Small intestine (tissue), 7 donors: Measurements from ENCODE around the gene PANX2. TPM values are rescaled to one million over a fixed set of nuclear protein-coding genes. Genes with fewer than 3 reads are reported as not detected.

Experiments
- DNase-seq, 2 donors: peaks; one replicate each; pipeline versions ENCODE4 v3.0.0 to v3.0.0-alpha.2; 2013
- FAIRE-seq: peaks from 2 replicates; lab custom pipeline; 2012; peaks lifted over from hg19 to GRCh38; lab: Jason Lieb, UNC
- H3K27ac ChIP-seq, 3 donors: one replicate each; pipeline ENCODE4 v1.5.1; 2013; ENCODE audit warnings: low read length in 2 of 3, mild to moderate bottlenecking in 2 of 3, control low read depth in 1 of 3, inconsistent platforms in 1 of 3, low read depth in 1 of 3, moderate library complexity in 1 of 3
- H3K27me3 ChIP-seq, 3 donors: one replicate each; pipeline ENCODE4 v1.6.1; 2013; ENCODE audit warnings: low read length in 3 of 3, inconsistent platforms in 1 of 3; ENCODE audit not compliant: control insufficient read depth in 3 of 3, insufficient read depth in 3 of 3
- H3K36me3 ChIP-seq, 3 donors: one replicate each; pipeline ENCODE4 v1.6.1; 2013; ENCODE audit warnings: low read length in 3 of 3, inconsistent platforms in 1 of 3, low read depth in 1 of 3, mild to moderate bottlenecking in 1 of 3, moderate library complexity in 1 of 3; ENCODE audit not compliant: control insufficient read depth in 3 of 3, insufficient read depth in 2 of 3
- H3K4me1 ChIP-seq, 3 donors: one replicate each; pipeline ENCODE4 v1.6.1; 2013; ENCODE audit warnings: low read length in 2 of 3, inconsistent platforms in 1 of 3, low read depth in 1 of 3, mild to moderate bottlenecking in 1 of 3, moderate library complexity in 1 of 3; ENCODE audit not compliant: control insufficient read depth in 3 of 3, insufficient read depth in 2 of 3
- H3K4me3 ChIP-seq, 3 donors: one replicate each; pipeline ENCODE4 v1.5.1; 2013; ENCODE audit warnings: low read length in 3 of 3, control low read depth in 1 of 3, inconsistent platforms in 1 of 3, low read depth in 1 of 3, mild to moderate bottlenecking in 1 of 3, moderate library complexity in 1 of 3
- H3K9me3 ChIP-seq, 2 donors: one replicate each; pipeline ENCODE4 v1.6.1; 2013; ENCODE audit warnings: low read depth in 1 of 2, low read length in 1 of 2; ENCODE audit not compliant: control insufficient read depth in 2 of 2, insufficient read depth in 1 of 2
- WGBS, 3 donors: extraction: QIAGEN DNeasy Blood & Tissue Kit; methylation state at CpG; one replicate each; pipeline ENCODE4 v1.1.7; 2013; 5-methylcytosine and 5-hydroxymethylcytosine counted together
- polyA plus RNA-seq, 4 donors: library from polyadenylated mRNA; stranded (reverse) in 3 of 4; unstranded in 1 of 4; fragments of 200-250 nt in 3 of 4; fragments of 120-200 nt in 1 of 4; gene quantifications; one replicate each; pipeline versions ENCODE4 v1.2.1 to v1.2.3, GENCODE V29; 2013
- donor health status: healthy with polysubstance abuse.
- donor health status: control.
- donor health status: control.
- donor health status: Bipolar disorder and iron deficiency.
- donor health status: healthy.

Gene PANX2
- polyA plus RNA-seq, 4 donors = 0.12 to 0.36 TPM; not detected in 2

DNA sequence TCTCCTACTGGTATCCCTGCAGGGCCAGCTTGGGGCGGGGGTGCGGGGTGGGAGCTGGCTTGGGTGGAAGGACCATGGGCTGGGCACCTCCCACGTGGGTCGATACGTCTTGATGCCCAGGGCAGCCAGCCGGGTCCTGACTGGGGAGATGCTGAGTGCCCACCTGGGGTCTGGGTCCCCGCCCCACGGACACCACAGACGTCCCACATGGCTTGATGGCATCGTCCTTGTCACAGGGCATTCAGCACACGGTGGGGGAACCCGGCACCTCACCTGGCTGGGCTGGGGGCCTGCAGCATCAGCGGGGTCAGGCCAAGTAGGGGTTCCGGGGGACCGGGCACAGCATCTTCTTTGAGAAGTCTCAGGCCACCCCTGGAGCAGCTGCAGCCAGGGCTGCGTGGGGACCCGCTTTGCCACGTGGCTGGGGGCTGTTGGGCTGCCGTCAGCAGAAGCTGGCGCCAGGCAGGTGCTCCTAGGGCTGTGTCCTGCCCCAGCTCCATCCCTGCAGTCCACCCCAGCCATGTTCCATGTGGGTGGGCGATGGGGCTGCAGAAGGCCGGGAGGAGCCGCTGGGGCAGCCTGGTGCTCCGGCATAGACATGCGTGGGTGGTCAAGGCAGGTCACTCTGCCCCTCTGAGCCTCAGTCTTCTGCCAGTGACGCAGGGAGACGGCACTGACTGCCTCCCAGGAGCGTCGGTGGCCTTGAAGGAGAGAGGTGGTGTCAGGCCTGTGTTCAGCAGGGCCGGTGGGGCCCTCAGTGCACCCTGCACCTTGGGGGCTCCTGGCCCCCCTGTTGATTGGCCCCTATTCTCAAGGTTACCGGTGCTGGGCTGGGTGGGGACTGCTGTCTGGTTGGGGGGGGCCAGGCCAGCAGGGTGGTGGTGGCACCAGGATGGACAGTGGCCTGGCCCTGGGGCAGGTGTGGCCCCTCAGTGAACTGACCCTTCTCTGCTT lies 38.7 kb downstream of the PANX2 start:
- no peak for FAIRE-seq
- Histone ChIP-seq H3K4me1 (peaks cover 0 to 5% (median 0%) of the 10 kb centered on the region in 3 donors), H3K9me3 (no peaks in the 10 kb centered on the region), H3K27me3 (no peaks in the 10 kb centered on the region), H3K4me3 (no peak overlapping the region), H3K27ac (no peak overlapping the region), H3K36me3 (peaks cover 0 to 89% (median 16%) of the 10 kb centered on the region in 3 donors)
- DNase-seq = no peak
- 80 to 82% (median 81%) methylated on average over 29 to 31 of the region's 31 CpGs for WGBS, 3 donors

- H3K36me3 ChIP-seq = peaks cover 3 to 92% (median 16%) of the 10 kb centered on the region in 3 donors
Measured at GRCh38 chr22:50209893-50210292, 39.4 kb downstream of the PANX2 start.

DNA sequence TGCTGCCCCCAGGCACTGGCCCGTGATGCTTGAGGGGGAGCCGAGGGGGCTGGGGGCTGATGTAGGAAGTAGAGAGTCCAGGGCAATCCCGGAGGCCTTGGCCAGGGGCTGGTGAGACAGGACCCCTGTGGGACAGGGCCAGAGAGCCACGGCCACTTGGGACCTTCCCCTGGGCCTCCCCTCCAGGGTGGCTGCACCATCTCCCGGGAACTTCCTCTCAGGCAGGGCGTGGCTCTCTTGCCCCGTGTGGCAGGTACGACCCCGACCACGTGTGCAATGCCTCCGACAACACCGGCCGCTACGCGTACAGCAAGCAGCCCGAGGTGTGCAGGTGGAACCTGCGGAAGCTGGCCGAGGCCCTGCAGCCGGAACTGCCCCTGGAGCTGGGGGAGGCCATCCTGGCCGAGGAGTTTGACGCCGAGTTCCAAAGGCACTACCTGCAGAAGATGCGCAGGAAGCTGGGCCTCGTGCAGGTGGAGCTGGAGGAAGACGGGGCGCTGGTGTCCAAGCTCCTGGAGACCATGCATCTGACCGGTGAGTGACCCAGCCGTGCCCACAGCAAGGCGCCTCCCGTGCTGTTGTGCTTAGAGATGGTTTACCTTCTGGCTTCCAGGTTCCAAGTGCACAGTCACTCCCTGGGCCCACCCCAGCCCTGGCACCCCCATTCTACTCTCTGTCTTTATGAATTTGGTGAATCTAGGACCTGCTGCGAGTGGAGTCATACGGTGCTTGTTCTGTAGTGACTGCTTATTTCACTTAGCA lies 40.0 kb downstream of the PANX2 start:
- Histone ChIP-seq H3K36me3 (peaks cover 3 to 92% (median 16%) of the 10 kb centered on the region in 3 donors), H3K27me3 (no peaks in the 10 kb centered on the region), H3K4me3 (no peak overlapping the region), H3K9me3 (no peaks in the 10 kb centered on the region), H3K4me1 (no peaks in the 10 kb centered on the region), H3K27ac (no peak overlapping the region)
- no peak for DNase-seq
- 85 to 90% (median 87%) methylated on average over 30 to 32 of the region's 32 CpGs for WGBS, 3 donors
- no peak for FAIRE-seq

More at GRCh38 chr22:50209893-50210292, 39.4 kb downstream of the PANX2 start:
- Histone ChIP-seq H3K27me3 (no peaks in the 10 kb centered on the region), H3K4me1 (peaks cover 0 to 2% (median 0%) of the 10 kb centered on the region in 3 donors), H3K27ac (no peak overlapping the region), H3K4me3 (no peak overlapping the region), H3K9me3 (no peaks in the 10 kb centered on the region)
- FAIRE-seq (no peak), DNase-seq (peak; percentile 68 to 69)
- 58 to 62% (median 59%) methylated on average over 20 of the region's 20 CpGs for WGBS, 3 donors

DNA sequence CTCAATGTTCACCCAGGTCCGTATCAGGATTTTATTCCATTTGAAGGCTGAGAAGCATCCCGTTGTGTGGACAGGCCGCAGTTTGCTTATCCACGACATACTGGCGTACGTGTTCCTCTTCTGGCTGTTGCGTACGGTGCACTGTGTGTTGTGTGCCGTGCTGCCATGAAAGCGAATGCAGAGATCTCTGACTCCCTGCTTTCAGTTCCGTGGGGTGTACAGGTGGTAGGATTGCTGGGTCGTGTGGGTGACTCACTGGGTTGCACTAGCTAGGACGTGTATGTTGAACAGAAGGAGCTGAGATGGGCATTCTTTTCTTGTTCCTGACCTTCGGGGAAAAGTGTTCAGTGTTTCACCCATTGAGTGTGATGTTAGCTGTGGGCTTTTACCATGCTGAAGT lies 40.6 kb downstream of the PANX2 start:
- no peak for DNase-seq
- no peak overlapping the region for H3K4me3 ChIP-seq
- no peaks in the 10 kb centered on the region for H3K4me1 ChIP-seq
- WGBS, 3 donors = 89 to 91% (median 90%) methylated on average over 14 of the region's 14 CpGs
- no peak for FAIRE-seq
- H3K9me3 ChIP-seq = no peaks in the 10 kb centered on the region
- H3K27me3 ChIP-seq = no peaks in the 10 kb centered on the region
- no peak overlapping the region for H3K27ac ChIP-seq
- H3K36me3 ChIP-seq = peaks cover 3 to 92% (median 16%) of the 10 kb centered on the region in 3 donors

- FAIRE-seq = no peak
- no peak for DNase-seq
- Histone ChIP-seq H3K27ac (no peak overlapping the region), H3K27me3 (no peaks in the 10 kb centered on the region), H3K4me3 (no peak overlapping the region), H3K9me3 (no peaks in the 10 kb centered on the region), H3K4me1 (no peaks in the 10 kb centered on the region), H3K36me3 (peaks cover 5 to 92% (median 22%) of the 10 kb centered on the region in 3 donors)
- WGBS, 3 donors = 95 to 98% (median 97%) methylated on average over 9 of the region's 9 CpGs
Measured at GRCh38 chr22:50213263-50213662, 42.7 kb downstream of the PANX2 start.

DNA sequence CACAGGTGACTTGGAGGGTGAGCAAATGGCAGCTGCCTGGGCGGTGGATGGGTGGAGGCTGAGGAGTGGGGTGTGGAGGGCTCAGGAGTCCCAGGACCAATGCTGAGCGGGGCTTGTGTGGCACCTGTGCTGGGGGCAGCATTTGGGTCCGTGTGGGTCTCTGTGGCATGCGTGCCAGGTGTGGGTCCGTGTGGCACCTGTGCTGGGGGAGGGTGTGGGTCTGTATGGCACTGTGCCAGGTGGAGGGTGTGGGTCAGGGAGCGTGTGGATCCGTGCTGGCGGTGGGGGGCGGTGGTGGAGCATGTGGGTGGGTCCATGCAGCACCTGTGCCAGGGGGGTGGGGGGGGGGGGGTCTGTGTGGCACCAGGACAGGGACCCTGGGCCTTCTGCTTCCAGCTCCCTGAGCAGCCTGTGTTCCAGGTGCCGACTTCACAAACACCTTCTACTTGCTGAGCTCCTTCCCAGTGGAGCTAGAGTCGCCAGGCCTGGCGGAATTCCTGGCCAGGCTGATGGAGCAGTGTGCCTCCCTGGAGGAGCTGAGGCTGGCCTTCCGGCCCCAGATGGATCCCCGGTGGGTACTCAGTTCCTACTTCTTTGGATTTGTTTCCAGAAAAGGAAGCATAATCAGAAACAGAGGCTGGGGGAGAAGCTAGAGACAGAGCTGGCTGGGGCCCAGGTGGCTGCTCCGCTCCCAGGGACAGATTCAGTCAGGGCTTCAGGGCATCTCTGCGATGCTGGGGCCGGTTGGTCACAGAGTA lies 44.9 kb downstream of the PANX2 start:
- Histone ChIP-seq H3K36me3 (peaks cover 5 to 92% (median 20%) of the 10 kb centered on the region in 3 donors), H3K27me3 (no peaks in the 10 kb centered on the region), H3K9me3 (no peaks in the 10 kb centered on the region), H3K4me1 (no peaks in the 10 kb centered on the region), H3K4me3 (no peak overlapping the region), H3K27ac (no peak overlapping the region)
- no peak for FAIRE-seq
- DNase-seq = no peak
- 72 to 78% (median 77%) methylated on average over 14 to 17 of the region's 17 CpGs for WGBS, 3 donors

GRCh38 chr22:50216055-50216683 lies 45.6 kb downstream of the PANX2 start:
- Histone ChIP-seq H3K27ac (no peak overlapping the region), H3K36me3 (peaks cover 5 to 92% (median 18%) of the 10 kb centered on the region in 3 donors), H3K4me3 (no peak overlapping the region), H3K9me3 (no peaks in the 10 kb centered on the region), H3K4me1 (no peaks in the 10 kb centered on the region), H3K27me3 (no peaks in the 10 kb centered on the region)
- 86 to 89% (median 88%) methylated on average over 15 of the region's 15 CpGs for whole genome bisulfite sequencing, 3 donors
- DNase-seq = no peak
- no peak for FAIRE-seq
